HL-60 (cell line): ENCODE data around the gene SKIC3.

ENCODE experiments used
- DNase-seq, 2 experiments: peaks; one replicate each; pipeline ENCODE4 v3.0.0-alpha.2; 2010 to 2020; ENCODE audit warnings: low read depth in 1 of 2, low spot score in 1 of 2
- H3K27ac ChIP-seq: fragments of 250-450 bp; sonication (Bioruptor Pico); replicated peaks from 2 replicates; pipeline ENCODE4 v1.5.1; 2020; ENCODE audit warnings: mild to moderate bottlenecking, moderate library complexity
- H3K27me3 ChIP-seq: fragments of 250-450 bp; sonication (Bioruptor Pico); 2 replicates; pipeline ENCODE4 v1.5.1; 2021; ENCODE audit warnings: mild to moderate bottlenecking, moderate library complexity; ENCODE audit not compliant: insufficient read depth, poor library complexity, severe bottlenecking
- H3K4me3 ChIP-seq: replicated peaks from 2 replicates; pipeline ENCODE4 v1.5.1; 2011; ENCODE audit warnings: mild to moderate bottlenecking, control low read depth, low read length; ENCODE audit not compliant: insufficient read depth
- CTCF ChIP-seq: IDR thresholded peaks from one replicate; pipeline ENCODE4 v1.5.1; 2011; ENCODE audit warnings: low read length, control low read depth, inconsistent platforms; ENCODE audit not compliant: insufficient read depth
- GABPA ChIP-seq: IDR thresholded peaks from 2 replicates; pipeline ENCODE4 v1.6.1; 2012; ENCODE audit warnings: low read depth
- POLR2AphosphoS5 ChIP-seq: IDR thresholded peaks from 2 replicates; pipeline ENCODE4 v1.6.1; 2012; ENCODE audit warnings: low read depth
- SPI1 ChIP-seq: IDR thresholded peaks from 2 replicates; pipeline ENCODE4 v1.6.1; 2012; ENCODE audit warnings: low read depth, mild to moderate bottlenecking, borderline replicate concordance
- TF ChIP-seq, protein P1 (sequence below): IDR thresholded peaks from 2 replicates; pipeline ENCODE4 v1.6.1; 2012; ENCODE audit warnings: low read depth; ENCODE audit not compliant: insufficient replicate concordance

Gene SKIC3

GRCh38 chr5:95565280-95565920, 10.6 kb upstream of the SKIC3 start:
- TF ChIP-seq, protein P1, sequence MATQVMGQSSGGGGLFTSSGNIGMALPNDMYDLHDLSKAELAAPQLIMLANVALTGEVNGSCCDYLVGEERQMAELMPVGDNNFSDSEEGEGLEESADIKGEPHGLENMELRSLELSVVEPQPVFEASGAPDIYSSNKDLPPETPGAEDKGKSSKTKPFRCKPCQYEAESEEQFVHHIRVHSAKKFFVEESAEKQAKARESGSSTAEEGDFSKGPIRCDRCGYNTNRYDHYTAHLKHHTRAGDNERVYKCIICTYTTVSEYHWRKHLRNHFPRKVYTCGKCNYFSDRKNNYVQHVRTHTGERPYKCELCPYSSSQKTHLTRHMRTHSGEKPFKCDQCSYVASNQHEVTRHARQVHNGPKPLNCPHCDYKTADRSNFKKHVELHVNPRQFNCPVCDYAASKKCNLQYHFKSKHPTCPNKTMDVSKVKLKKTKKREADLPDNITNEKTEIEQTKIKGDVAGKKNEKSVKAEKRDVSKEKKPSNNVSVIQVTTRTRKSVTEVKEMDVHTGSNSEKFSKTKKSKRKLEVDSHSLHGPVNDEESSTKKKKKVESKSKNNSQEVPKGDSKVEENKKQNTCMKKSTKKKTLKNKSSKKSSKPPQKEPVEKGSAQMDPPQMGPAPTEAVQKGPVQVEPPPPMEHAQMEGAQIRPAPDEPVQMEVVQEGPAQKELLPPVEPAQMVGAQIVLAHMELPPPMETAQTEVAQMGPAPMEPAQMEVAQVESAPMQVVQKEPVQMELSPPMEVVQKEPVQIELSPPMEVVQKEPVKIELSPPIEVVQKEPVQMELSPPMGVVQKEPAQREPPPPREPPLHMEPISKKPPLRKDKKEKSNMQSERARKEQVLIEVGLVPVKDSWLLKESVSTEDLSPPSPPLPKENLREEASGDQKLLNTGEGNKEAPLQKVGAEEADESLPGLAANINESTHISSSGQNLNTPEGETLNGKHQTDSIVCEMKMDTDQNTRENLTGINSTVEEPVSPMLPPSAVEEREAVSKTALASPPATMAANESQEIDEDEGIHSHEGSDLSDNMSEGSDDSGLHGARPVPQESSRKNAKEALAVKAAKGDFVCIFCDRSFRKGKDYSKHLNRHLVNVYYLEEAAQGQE = no peak
- no peak for TF ChIP-seq POLR2AphosphoS5
- no peak for TF ChIP-seq CTCF
- TF ChIP-seq SPI1 = no peak
- TF ChIP-seq GABPA = no peak
- Histone ChIP-seq H3K27me3 (no peaks in the 10 kb centered on the region), H3K27ac (no peak overlapping the region), H3K4me3 (no peak overlapping the region)
- no peak for DNase-seq

DNA sequence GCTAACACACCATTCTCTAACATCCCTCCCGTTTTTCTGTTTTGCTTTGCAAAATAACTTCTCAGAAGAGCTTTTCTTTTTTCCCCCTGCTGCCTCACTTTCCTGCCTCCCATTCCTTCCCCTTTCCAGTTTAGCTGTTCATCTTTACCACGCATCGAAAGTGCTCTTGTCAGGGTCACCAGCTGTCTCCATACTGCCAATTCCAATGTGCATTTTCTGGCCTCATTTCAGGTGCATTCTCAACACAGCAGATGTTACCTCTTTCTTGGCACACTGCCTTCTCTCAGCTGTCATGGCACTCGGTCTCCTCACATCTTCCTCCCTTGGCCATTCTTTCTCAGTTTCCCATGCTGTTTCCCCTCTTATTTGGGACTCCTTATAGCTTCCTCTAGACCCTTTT, 9.7 kb upstream of the SKIC3 start:
- H3K27me3 ChIP-seq = no peaks in the 10 kb centered on the region
- no peak for DNase-seq
- TF ChIP-seq GABPA (no peak), CTCF (no peak), POLR2AphosphoS5 (no peak), SPI1 (no peak)
- TF ChIP-seq, protein P1 = no peak
- no peak overlapping the region for H3K4me3 ChIP-seq
- no peak overlapping the region for H3K27ac ChIP-seq

DNA sequence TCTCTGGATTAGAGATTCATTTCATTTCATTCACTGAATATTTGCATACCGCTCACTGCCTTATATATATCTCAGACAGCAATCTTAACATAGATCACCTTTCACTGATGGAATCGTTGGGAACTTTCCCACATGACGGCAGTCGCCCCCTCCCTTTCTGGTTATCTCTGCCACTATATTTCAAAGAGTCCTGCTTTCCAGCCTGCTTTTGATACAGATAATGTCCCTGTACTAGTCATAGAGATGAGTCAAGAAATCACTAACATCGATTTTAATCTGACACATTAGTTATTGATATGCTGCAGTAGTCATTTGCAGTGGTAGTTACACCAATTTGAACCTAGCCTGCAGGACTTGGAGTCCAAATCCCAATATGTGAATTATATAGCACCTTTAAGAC, 8.6 kb upstream of the SKIC3 start:
- DNase-seq = no peak
- no peak overlapping the region for H3K27ac ChIP-seq
- no peaks in the 10 kb centered on the region for H3K27me3 ChIP-seq
- TF ChIP-seq CTCF (no peak), SPI1 (no peak), GABPA (no peak), POLR2AphosphoS5 (no peak)
- TF ChIP-seq, protein P1 = no peak
- no peak overlapping the region for H3K4me3 ChIP-seq
